OCI-LY7 (cell line): ENCODE results near the gene TSHZ3. TPM values are rescaled to one million over a fixed set of nuclear protein-coding genes. Genes with fewer than 3 reads are reported as not detected.

Experiments used
- BruUV-seq: library from RNA; stranded (reverse); fragments of 400-500 nt; replicated peaks from 2 replicates; lab custom pipeline; 2021; lab: Mats Ljungman, UMichigan
- CTCF ChIA-PET: fragments of 300-600 bp; sonication (Branson Sonifier 250); formaldehyde crosslinking; loops from one replicate; lab custom pipeline; 2022; ENCODE audit warnings: antibody characterized with exemption; ENCODE audit not compliant: unreplicated experiment; lab: Charles Lee
- POLR2A ChIA-PET: fragments of 300-600 bp; sonication (Branson Sonifier 250); formaldehyde crosslinking; loops from one replicate; lab custom pipeline; 2022; ENCODE audit warnings: antibody characterized with exemption; lab: Charles Lee
- DNase-seq: peaks from one replicate; pipeline ENCODE4 v3.0.0-alpha.2; 2015; ENCODE audit warnings: low spot score
- H2AFZ ChIP-seq: fragments of 200-600 bp; sonication (generic), shearing (Covaris generic); 2 replicates; pipeline ENCODE4 v1.6.1; 2014; ENCODE audit warnings: mild to moderate bottlenecking, antibody characterized with exemption, low read length, moderate library complexity
- H3K27ac ChIP-seq: fragments of 200-600 bp; sonication (generic); 2 replicates; pipeline ENCODE4 v1.5.1; 2014; ENCODE audit warnings: mixed run types, low read depth, mild to moderate bottlenecking, moderate library complexity, low read length, inconsistent platforms; ENCODE audit not compliant: poor library complexity, severe bottlenecking
- H3K36me3 ChIP-seq: fragments of 200-600 bp; sonication (generic); 2 replicates; pipeline ENCODE4 v1.6.1; 2014; ENCODE audit warnings: mild to moderate bottlenecking, antibody characterized with exemption, low read length, moderate library complexity, mixed read lengths; ENCODE audit not compliant: insufficient read depth
- H3K4me1 ChIP-seq: fragments of 200-600 bp; sonication (generic); 2 replicates; pipeline ENCODE4 v1.5.1; 2014; ENCODE audit warnings: mild to moderate bottlenecking, low read length; ENCODE audit not compliant: insufficient read depth, poor library complexity, severe bottlenecking
- H3K4me2 ChIP-seq: fragments of 200-600 bp; sonication (generic); 2 replicates; pipeline ENCODE4 v1.6.1; 2014; ENCODE audit warnings: mild to moderate bottlenecking, low read length
- H3K4me3 ChIP-seq: fragments of 200-600 bp; sonication (generic); 2 replicates; pipeline ENCODE4 v1.5.1; 2014; ENCODE audit warnings: mild to moderate bottlenecking, low read depth, low read length; ENCODE audit not compliant: poor library complexity, severe bottlenecking
- H3K79me2 ChIP-seq: fragments of 200-600 bp; sonication (generic); 2 replicates; pipeline ENCODE4 v1.6.1; 2016; ENCODE audit warnings: low read depth, mild to moderate bottlenecking, low read length, moderate library complexity, mixed read lengths; ENCODE audit not compliant: insufficient read depth
- H3K9me2 ChIP-seq: fragments of 200-600 bp; sonication (generic); 2 replicates; pipeline ENCODE4 v1.6.1; 2016; ENCODE audit warnings: mild to moderate bottlenecking, low read length, mixed read lengths; ENCODE audit not compliant: insufficient read depth
- H3K9me3 ChIP-seq: fragments of 200-600 bp; sonication (generic); 2 replicates; pipeline ENCODE4 v1.6.1; 2014; ENCODE audit warnings: mild to moderate bottlenecking, mixed run types, low read length, mixed read lengths
- H4K20me1 ChIP-seq: fragments of 200-600 bp; sonication (generic); 2 replicates; pipeline ENCODE4 v1.6.1; 2014; ENCODE audit warnings: mild to moderate bottlenecking, antibody characterized with exemption, low read length, moderate library complexity, mixed read lengths; ENCODE audit not compliant: insufficient read depth
- CTCF ChIP-seq: fragments of 200-600 bp; sonication (generic); conservative IDR thresholded peaks from 2 replicates; pipeline ENCODE4 v1.5.1; 2014; ENCODE audit warnings: mild to moderate bottlenecking, antibody characterized with exemption, low read length, moderate library complexity, mixed read lengths
- EZH2phosphoT487 ChIP-seq: fragments of 200-600 bp; sonication (generic); IDR thresholded peaks from 2 replicates; pipeline ENCODE4 v1.6.1; 2018; ENCODE audit warnings: low read depth, borderline replicate concordance, mild to moderate bottlenecking, mixed run types, antibody characterized with exemption, low read length, moderate library complexity, mixed read lengths
- intact Hi-C: fragments of 100-400 bp; cut with micrococcal nuclease; formaldehyde crosslinking; loops from one replicate; pipeline ENCODE4 v1.10.0; 2022; ENCODE audit not compliant: unreplicated experiment
- total RNA-seq, 2 experiments: library from RNA; depleted of rRNA in 1 of 2; stranded (reverse); fragments of >200 nt in 1 of 2; shearing (Covaris generic) in 1 of 2; gene quantifications; 2 replicates each; pipeline ENCODE4 v1.2.3, GENCODE V29; 2014 to 2022

The TSHZ3 gene
- total RNA-seq, 2 experiments from 2014 or later: not detected

GRCh38 chr19:31319465-31319864, 29.8 kb downstream of the TSHZ3 start:
- Histone ChIP-seq H3K36me3 (no peaks in the 10 kb centered on the region), H3K4me3 (no peak overlapping the region), H3K27ac (no peak overlapping the region), H4K20me1 (no peaks in the 10 kb centered on the region), H3K4me2 (no peak overlapping the region), H3K9me3 (no peaks in the 10 kb centered on the region), H3K4me1 (no peaks in the 10 kb centered on the region), H3K79me2 (no peaks in the 10 kb centered on the region), H2AFZ (no peak overlapping the region), H3K9me2 (no peaks in the 10 kb centered on the region)
- intact Hi-C loops: no loop called here
- no TSS peak for BruUV-seq
- DNase-seq: no peak
- TF ChIP-seq CTCF (no peak), EZH2phosphoT487 (no peak)
- ChIA-PET CTCF (no interaction called here), POLR2A (interaction anchor here (0.7 kb wide), 1 partner anchor 60 kb away, joined by 4 read pairs; no protein-coding TSS in a partner anchor)

GRCh38 chr19:31318790-31319425, 30.3 kb downstream of the TSHZ3 start:
- H4K20me1 ChIP-seq: no peaks in the 10 kb centered on the region
- no peak overlapping the region for H3K27ac ChIP-seq
- intact Hi-C loops: no loop called here
- no peaks in the 10 kb centered on the region for H3K36me3 ChIP-seq
- no peaks in the 10 kb centered on the region for H3K79me2 ChIP-seq
- no peaks in the 10 kb centered on the region for H3K9me2 ChIP-seq
- BruUV-seq: no TSS peak
- no peak for DNase-seq
- no peak overlapping the region for H2AFZ ChIP-seq
- POLR2A ChIA-PET: no interaction called here
- no peak overlapping the region for H3K4me3 ChIP-seq
- H3K4me2 ChIP-seq: no peak overlapping the region
- no peaks in the 10 kb centered on the region for H3K4me1 ChIP-seq
- CTCF ChIA-PET: no interaction called here
- H3K9me3 ChIP-seq: no peaks in the 10 kb centered on the region
- TF ChIP-seq EZH2phosphoT487: no peak
- no peak for TF ChIP-seq CTCF

GRCh38 chr19:31317570-31317969, 31.7 kb downstream of the TSHZ3 start:
- Histone ChIP-seq H3K4me3 (no peak overlapping the region), H2AFZ (no peak overlapping the region), H3K9me3 (no peaks in the 10 kb centered on the region), H3K4me2 (no peak overlapping the region), H4K20me1 (no peaks in the 10 kb centered on the region), H3K27ac (no peak overlapping the region), H3K79me2 (no peaks in the 10 kb centered on the region), H3K36me3 (no peaks in the 10 kb centered on the region), H3K9me2 (no peaks in the 10 kb centered on the region), H3K4me1 (no peaks in the 10 kb centered on the region)
- ChIA-PET CTCF (no interaction called here), POLR2A (no interaction called here)
- intact Hi-C loops: no loop called here
- TF ChIP-seq CTCF (no peak), EZH2phosphoT487 (no peak)
- no peak for DNase-seq
- no TSS peak for BruUV-seq
